Body of pancreas (tissue), 4 donors: Measurements from ENCODE around the gene CMTM7.

Experiments used
- CTCF ChIP-seq, 7 experiments: fragments of 450-650 bp in 4 of 7; fragments of 200-600 bp in 3 of 7; sonication (generic) in 3 of 7; IDR thresholded peaks; one replicate each; pipeline ENCODE4 v1.5.1; 2016 to 2019; ENCODE audit warnings: antibody characterized with exemption in 7 of 7
- POLR2A ChIP-seq, 3 donors: fragments of 450-650 bp; IDR thresholded peaks; one replicate each; pipeline ENCODE4 v1.6.1; 2016; ENCODE audit warnings: antibody characterized with exemption in 3 of 3, mild to moderate bottlenecking in 2 of 3

- no peak for TF ChIP-seq POLR2A (IDR thresholded peaks at IDR 0.05)
- no peak for TF ChIP-seq CTCF (IDR thresholded peaks at IDR 0.05)
These were observed 17.8 kb upstream of the CMTM7 start for GRCh38 chr3:32373844-32374243.
